Neural progenitor cell (in vitro differentiated cells): ENCODE results near the gene TRPC4.

Source experiments
- EZH2 ChIP-seq: fragments of 200-600 bp; sonication (generic); IDR thresholded peaks from 2 replicates; pipeline ENCODE4 v1.6.1; 2017; ENCODE audit warnings: antibody characterized with exemption, mild to moderate bottlenecking, moderate library complexity
- EZH2phosphoT487 ChIP-seq: fragments of 200-600 bp; sonication (generic); IDR thresholded peaks from 2 replicates; pipeline ENCODE4 v1.6.1; 2017; ENCODE audit warnings: antibody characterized with exemption
- TF ChIP-seq, protein P1 (sequence below): fragments of 200-600 bp; sonication (generic); IDR thresholded peaks from 2 replicates; pipeline ENCODE4 v1.5.1; 2017; ENCODE audit warnings: antibody characterized with exemption, mild to moderate bottlenecking

DNA sequence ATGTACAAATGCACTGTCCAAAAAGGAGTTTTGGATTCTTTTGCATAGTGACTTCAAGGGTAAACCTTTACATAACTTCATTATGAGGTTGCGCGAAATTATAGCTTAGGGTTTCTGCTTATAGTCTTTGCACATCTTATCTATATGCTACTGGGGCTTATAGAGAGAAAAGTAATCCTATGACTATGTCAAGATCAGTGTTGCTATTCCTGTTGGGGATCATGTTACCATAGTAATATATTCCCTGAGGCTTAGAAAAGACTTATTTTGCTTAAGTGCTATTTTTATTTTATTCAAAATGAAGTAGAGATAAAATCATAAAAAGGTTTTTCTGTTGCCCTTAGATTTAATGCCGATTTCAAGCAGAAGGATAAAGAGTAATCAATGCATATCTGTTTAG, 256.3 kb downstream of the TRPC4 start:
- TF ChIP-seq, protein P1, sequence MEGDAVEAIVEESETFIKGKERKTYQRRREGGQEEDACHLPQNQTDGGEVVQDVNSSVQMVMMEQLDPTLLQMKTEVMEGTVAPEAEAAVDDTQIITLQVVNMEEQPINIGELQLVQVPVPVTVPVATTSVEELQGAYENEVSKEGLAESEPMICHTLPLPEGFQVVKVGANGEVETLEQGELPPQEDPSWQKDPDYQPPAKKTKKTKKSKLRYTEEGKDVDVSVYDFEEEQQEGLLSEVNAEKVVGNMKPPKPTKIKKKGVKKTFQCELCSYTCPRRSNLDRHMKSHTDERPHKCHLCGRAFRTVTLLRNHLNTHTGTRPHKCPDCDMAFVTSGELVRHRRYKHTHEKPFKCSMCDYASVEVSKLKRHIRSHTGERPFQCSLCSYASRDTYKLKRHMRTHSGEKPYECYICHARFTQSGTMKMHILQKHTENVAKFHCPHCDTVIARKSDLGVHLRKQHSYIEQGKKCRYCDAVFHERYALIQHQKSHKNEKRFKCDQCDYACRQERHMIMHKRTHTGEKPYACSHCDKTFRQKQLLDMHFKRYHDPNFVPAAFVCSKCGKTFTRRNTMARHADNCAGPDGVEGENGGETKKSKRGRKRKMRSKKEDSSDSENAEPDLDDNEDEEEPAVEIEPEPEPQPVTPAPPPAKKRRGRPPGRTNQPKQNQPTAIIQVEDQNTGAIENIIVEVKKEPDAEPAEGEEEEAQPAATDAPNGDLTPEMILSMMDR: no peak
- TF ChIP-seq EZH2 (no peak), EZH2phosphoT487 (no peak)
